ENCODE measurements around the gene PLD4.

Gene PLD4

GRCh38 chr14:104927432-104927816, 2.7 kb downstream of the PLD4 start:
- no peak for FAIRE-seq

GRCh38 chr14:104927901-104928300, 3.2 kb downstream of the PLD4 start:
- FAIRE-seq (no peak), DNase-seq (ENCODE audit: insufficient read length, low spot score) (no peak)

More at GRCh38 chr14:104927432-104927816, 2.7 kb downstream of the PLD4 start:
- DNase-seq (ENCODE audit: insufficient read length, low spot score): no peak

GRCh38 chr14:104928391-104929133, 3.9 kb downstream of the PLD4 start:
- DNase-seq (ENCODE audit: insufficient read length, low spot score) (no peak), FAIRE-seq (no peak)

- no peak for FAIRE-seq
These were observed 4.9 kb downstream of the PLD4 start for GRCh38 chr14:104929268-104930230.

GRCh38 chr14:104930526-104931303, 6.0 kb downstream of the PLD4 start:
- no peak for FAIRE-seq
- DNase-seq (ENCODE audit: insufficient read length, low spot score): no peak

More at GRCh38 chr14:104929268-104930230, 4.9 kb downstream of the PLD4 start:
- DNase-seq (ENCODE audit: insufficient read length, low spot score): no peak

- no peak for DNase-seq (ENCODE audit: insufficient read length, low spot score)
- FAIRE-seq: no peak
These were observed 6.7 kb downstream of the PLD4 start for GRCh38 chr14:104931304-104931770.

GRCh38 chr14:104931771-104932675, 7.3 kb downstream of the PLD4 start:
- FAIRE-seq (no peak), DNase-seq (ENCODE audit: insufficient read length, low spot score) (no peak)

- peak; percentile 83 for DNase-seq (ENCODE audit: insufficient read length, low spot score)
- FAIRE-seq: peak; percentile 81
These were observed 8.3 kb downstream of the PLD4 start for GRCh38 chr14:104932676-104933631.

- FAIRE-seq (no peak), DNase-seq (ENCODE audit: insufficient read length, low spot score) (no peak)
These were observed 9.4 kb downstream of the PLD4 start for GRCh38 chr14:104933746-104934733.

- DNase-seq (ENCODE audit: insufficient read length, low spot score) (no peak), FAIRE-seq (no peak)
These were observed 10.5 kb downstream of the PLD4 start for GRCh38 chr14:104935026-104935650.

- FAIRE-seq: no peak
- DNase-seq (ENCODE audit: insufficient read length, low spot score): no peak
These were observed 11.3 kb downstream of the PLD4 start for GRCh38 chr14:104935955-104936354.

- DNase-seq (ENCODE audit: insufficient read length, low spot score): no peak
- FAIRE-seq: no peak
These were observed 11.9 kb downstream of the PLD4 start for GRCh38 chr14:104936361-104937155.

- FAIRE-seq (no peak), DNase-seq (ENCODE audit: insufficient read length, low spot score) (no peak)
These were observed 12.5 kb downstream of the PLD4 start for GRCh38 chr14:104937161-104937560.

- FAIRE-seq (no peak), DNase-seq (ENCODE audit: insufficient read length, low spot score) (no peak)
These were observed 13.2 kb downstream of the PLD4 start for GRCh38 chr14:104937694-104938365.

- no peak for DNase-seq (ENCODE audit: insufficient read length, low spot score)
- no peak for FAIRE-seq
These were observed 13.8 kb downstream of the PLD4 start for GRCh38 chr14:104938436-104938835.

- FAIRE-seq (no peak), DNase-seq (ENCODE audit: insufficient read length, low spot score) (no peak)
These were observed 14.3 kb downstream of the PLD4 start for GRCh38 chr14:104938960-104939359.

Measured in HTR-8/SVneo (cell line).